Motor neuron (in vitro differentiated cells): Measurements from ENCODE around the gene PLD5. TPM values are rescaled to one million over a fixed set of nuclear protein-coding genes. Genes with fewer than 3 reads are reported as not detected.
"Not testable (repeated sequence)": the region's sequence is repeated elsewhere in the genome, so short reads cannot be mapped to it uniquely, and the experiment has no call there.

ENCODE experiments used
- ATAC-seq, 8 experiments: fragments of 200-7000 bp; cut with Tn5 transposase; replicated peaks in 6 of 8; 2 replicates each; pipeline ENCODE4 v1.8.0; 2021; ENCODE audit warnings: mild to moderate bottlenecking in 8 of 8, moderate library complexity in 8 of 8
- H3K27ac ChIP-seq, 2 donors: fragments of 250-450 bp; sonication (Bioruptor Pico); 2 replicates each; pipeline ENCODE4 v1.9.0; 2021; ENCODE audit warnings: antibody characterized with exemption in 2 of 2, mild to moderate bottlenecking in 2 of 2, moderate library complexity in 1 of 2
- H3K4me1 ChIP-seq, 2 donors: fragments of 250-450 bp; sonication (Bioruptor Pico); replicated peaks in 1 of 2; 2 replicates each; pipeline ENCODE4 v1.6.1; 2021; ENCODE audit warnings: antibody characterized with exemption in 2 of 2, mild to moderate bottlenecking in 2 of 2, moderate library complexity in 1 of 2
- H3K4me3 ChIP-seq, 5 donors: fragments of 250-450 bp; sonication (Bioruptor Pico); 2 replicates each; pipeline ENCODE4 v1.9.0; 2021; ENCODE audit warnings: antibody characterized with exemption in 5 of 5, mild to moderate bottlenecking in 5 of 5, moderate library complexity in 4 of 5
- WGBS, 10 experiments: fragments of 450-650 bp; shearing (Covaris generic); methylation state at CpG; one replicate each; pipeline ENCODE4 v1.0.0; 2022; 5-methylcytosine and 5-hydroxymethylcytosine counted together
- in situ Hi-C, 9 experiments: fragments of 400-800 bp; cut with MboI; loops; one replicate each; pipeline ENCODE4 v1.15.0; 2021; ENCODE audit warnings: low sequenced_read_pairs in 9 of 9, low pct_unique_long_range_greater_than_20kb in 2 of 9; ENCODE audit not compliant: unreplicated experiment in 9 of 9
- total RNA-seq, 8 experiments: library from RNA; unstranded; fragments of 300-600 nt; gene quantifications; 2 replicates each; pipeline versions ENCODE4 v1.2.3 to v1.2.4, GENCODE V29; 2022

Gene PLD5
- total RNA-seq, 8 experiments from 2014 or later = 0.05 to 8.1 (median 1.5) TPM

GRCh38 chr1:242239398-242239797, 285.1 kb downstream of the PLD5 start:
- H3K27ac ChIP-seq = no peak overlapping the region
- in situ Hi-C loops = no loop called here
- WGBS, 10 experiments = 38 to 91% (median 78%) methylated on average over 3 to 7 of the region's 7 CpGs
- H3K4me1 ChIP-seq = peaks cover 14 to 35% of the 10 kb centered on the region in 2 donors
- no peak for ATAC-seq
- H3K4me3 ChIP-seq = no peak overlapping the region

GRCh38 chr1:242237051-242237450, 287.4 kb downstream of the PLD5 start:
- H3K4me1 ChIP-seq = peaks cover 19 to 42% of the 10 kb centered on the region in 2 donors
- in situ Hi-C loops = no loop called here
- ATAC-seq = no peak
- no peak overlapping the region for H3K27ac ChIP-seq
- WGBS, 10 experiments = 0 to 94% (median 83%) methylated on average over 1 of the region's 1 CpG; no CpG with 5 or more reads in 5 of the 10 experiments
- H3K4me3 ChIP-seq = no peak overlapping the region

- no peak for ATAC-seq
- in situ Hi-C loops = no loop called here
- Histone ChIP-seq H3K27ac (no peak overlapping the region), H3K4me3 (no peak overlapping the region), H3K4me1 (peaks cover 25 to 51% of the 10 kb centered on the region in 2 donors)
- WGBS, 10 experiments = 52 to 100% (median 90%) methylated on average over 2 to 3 of the region's 3 CpGs; no CpG with 5 or more reads in 1 of the 10 experiments
Observed at GRCh38 chr1:242228991-242229390, 295.5 kb downstream of the PLD5 start.

- peak overlapping the region; percentile 28 to 72 for H3K27ac ChIP-seq
- 0 to 96% (median 82%) methylated on average over 1 to 9 of the region's 9 CpGs for WGBS, 10 experiments
- ATAC-seq = peak in 1 of 8 experiments; percentile 72
- in situ Hi-C loops = no loop called here
- no peak overlapping the region for H3K4me3 ChIP-seq
- peaks cover 27 to 49% of the 10 kb centered on the region in 2 donors for H3K4me1 ChIP-seq
Observed at GRCh38 chr1:242225767-242226573, 298.5 kb downstream of the PLD5 start.

GRCh38 chr1:242224878-242225766, 299.4 kb downstream of the PLD5 start:
- peak in 7 of 8 experiments; percentile 26 to 97 (median 96) for ATAC-seq
- H3K4me3 ChIP-seq, in situ Hi-C loops: not testable (repeated sequence)
- H3K27ac ChIP-seq = peak overlapping the region; percentile 69 to 79
- peaks cover 27 to 44% of the 10 kb centered on the region in 2 donors for H3K4me1 ChIP-seq
- WGBS, 10 experiments = 0 to 60% (median 39%) methylated on average over 1 to 13 of the region's 16 CpGs

GRCh38 chr1:242224461-242224860, 300.0 kb downstream of the PLD5 start:
- Histone ChIP-seq H3K4me1 (peaks cover 27 to 46% of the 10 kb centered on the region in 2 donors), H3K27ac (peak overlapping the region; percentile 69 to 79), H3K4me3 (no peak overlapping the region)
- WGBS, 10 experiments = 10 to 85% (median 23%) methylated on average over 2 to 3 of the region's 3 CpGs
- ATAC-seq = peak in 5 of 8 experiments; percentile 41 to 57 (median 53)
- in situ Hi-C loops = no loop called here

GRCh38 chr1:242219905-242220304, 304.6 kb downstream of the PLD5 start:
- H3K4me3 ChIP-seq = no peak overlapping the region
- peaks cover 19 to 33% of the 10 kb centered on the region in 2 donors for H3K4me1 ChIP-seq
- 60 to 93% (median 86%) methylated on average over 3 to 12 of the region's 12 CpGs; no CpG with 5 or more reads in 3 of the 10 experiments for WGBS, 10 experiments
- no peak overlapping the region for H3K27ac ChIP-seq
- ATAC-seq = no peak
- in situ Hi-C loops = no loop called here

- Histone ChIP-seq H3K4me3 (no peak overlapping the region), H3K4me1 (peaks cover 14 to 28% of the 10 kb centered on the region in 2 donors), H3K27ac (no peak overlapping the region)
- 13 to 100% (median 83%) methylated on average over 1 to 2 of the region's 2 CpGs; no CpG with 5 or more reads in 1 of the 10 experiments for WGBS, 10 experiments
- in situ Hi-C loops = no loop called here
- peak in 4 of 8 experiments; percentile 47 to 70 (median 54) for ATAC-seq
Observed at GRCh38 chr1:242219298-242219901, 305.1 kb downstream of the PLD5 start.

- no peak for ATAC-seq
- in situ Hi-C loops = no loop called here
- WGBS, 10 experiments = 0 to 83% (median 44%) methylated on average over 1 to 4 of the region's 4 CpGs; no CpG with 5 or more reads in 2 of the 10 experiments
- peaks cover 23 to 35% of the 10 kb centered on the region in 2 donors for H3K4me1 ChIP-seq
- H3K27ac ChIP-seq = no peak overlapping the region
- no peak overlapping the region for H3K4me3 ChIP-seq
Observed at GRCh38 chr1:242216368-242216767, 308.1 kb downstream of the PLD5 start.

GRCh38 chr1:242214455-242214854, 310.0 kb downstream of the PLD5 start:
- peaks cover 25 to 26% of the 10 kb centered on the region in 2 donors for H3K4me1 ChIP-seq
- H3K4me3 ChIP-seq, in situ Hi-C loops, H3K27ac ChIP-seq, ATAC-seq: not testable (repeated sequence)
- WGBS, 10 experiments = 0 to 100% (median 67%) methylated on average over 1 to 3 of the region's 3 CpGs; no CpG with 5 or more reads in 1 of the 10 experiments

GRCh38 chr1:242212961-242213360, 311.5 kb downstream of the PLD5 start:
- H3K27ac ChIP-seq, ATAC-seq, H3K4me3 ChIP-seq, in situ Hi-C loops: not testable (repeated sequence)
- peaks cover 20 to 29% of the 10 kb centered on the region in 2 donors for H3K4me1 ChIP-seq
- 8 to 63% (median 27%) methylated on average over 2 to 4 of the region's 4 CpGs; no CpG with 5 or more reads in 1 of the 10 experiments for WGBS, 10 experiments

- no peak overlapping the region for H3K27ac ChIP-seq
- in situ Hi-C loops = no loop called here
- H3K4me1 ChIP-seq = peaks cover 20 to 30% of the 10 kb centered on the region in 2 donors
- WGBS, 10 experiments = 0 to 100% (median 68%) methylated on average over 1 to 12 of the region's 12 CpGs
- H3K4me3 ChIP-seq = no peak overlapping the region
- peak in 5 of 8 experiments; percentile 53 to 86 (median 80) for ATAC-seq
Observed at GRCh38 chr1:242212401-242212800, 312.1 kb downstream of the PLD5 start.
